Measurements from ENCODE around the gene GLB1L3.
"Not testable (repeated sequence)": the region's sequence is repeated elsewhere in the genome, so short reads cannot be mapped to it uniquely, and the experiment has no call there.

Gene GLB1L3

GRCh38 chr11:134254433-134255183 lies 21.6 kb upstream of the GLB1L3 start:
- H3K27ac ChIP-seq (replicated peaks) = no peak overlapping the region
- no peaks in the 10 kb centered on the region for H3K27me3 ChIP-seq (ENCODE audit: insufficient read depth, poor library complexity, severe bottlenecking)
- DNase-seq (ENCODE audit: low read depth in 1 of 2, low spot score in 1 of 2) = no peak
- TF ChIP-seq POLR2AphosphoS5 (IDR thresholded peaks at IDR 0.05; ENCODE audit: low read depth) (no peak), SPI1 (IDR thresholded peaks at IDR 0.05; ENCODE audit: borderline replicate concordance, low read depth) (no peak), GABPA (IDR thresholded peaks at IDR 0.05; ENCODE audit: low read depth) (no peak), REST (IDR thresholded peaks at IDR 0.05; ENCODE audit: insufficient replicate concordance, low read depth) (no peak), CTCF (IDR thresholded peaks at IDR 0.05; ENCODE audit: insufficient read depth, low read length) (no peak)
- H3K4me3 ChIP-seq (replicated peaks; ENCODE audit: insufficient read depth, low read length) = peak overlapping the region; percentile 70

GRCh38 chr11:134255184-134255561 lies 21.0 kb upstream of the GLB1L3 start:
- not testable (repeated sequence) for H3K27me3 ChIP-seq (ENCODE audit: insufficient read depth, poor library complexity, severe bottlenecking); H3K27ac ChIP-seq (replicated peaks); H3K4me3 ChIP-seq (replicated peaks; ENCODE audit: insufficient read depth, low read length); DNase-seq (ENCODE audit: low read depth in 1 of 2, low spot score in 1 of 2)

GRCh38 chr11:134257101-134257500 lies 19.1 kb upstream of the GLB1L3 start:
- no peak overlapping the region for H3K27ac ChIP-seq (replicated peaks)
- TF ChIP-seq GABPA (IDR thresholded peaks at IDR 0.05; ENCODE audit: low read depth) = no peak
- no peak for TF ChIP-seq CTCF (IDR thresholded peaks at IDR 0.05; ENCODE audit: insufficient read depth, low read length)
- no peak for TF ChIP-seq SPI1 (IDR thresholded peaks at IDR 0.05; ENCODE audit: borderline replicate concordance, low read depth)
- no peak for TF ChIP-seq REST (IDR thresholded peaks at IDR 0.05; ENCODE audit: insufficient replicate concordance, low read depth)
- TF ChIP-seq POLR2AphosphoS5 (IDR thresholded peaks at IDR 0.05; ENCODE audit: low read depth) = no peak
- H3K27me3 ChIP-seq (ENCODE audit: insufficient read depth, poor library complexity, severe bottlenecking) = no peaks in the 10 kb centered on the region
- DNase-seq (ENCODE audit: low read depth in 1 of 2, low spot score in 1 of 2) = no peak
- H3K4me3 ChIP-seq (replicated peaks; ENCODE audit: insufficient read depth, low read length) = no peak overlapping the region

GRCh38 chr11:134258577-134258976 lies 17.6 kb upstream of the GLB1L3 start:
- H3K4me3 ChIP-seq (replicated peaks; ENCODE audit: insufficient read depth, low read length) = no peak overlapping the region
- no peak overlapping the region for H3K27ac ChIP-seq (replicated peaks)
- TF ChIP-seq GABPA (IDR thresholded peaks at IDR 0.05; ENCODE audit: low read depth) (no peak), SPI1 (IDR thresholded peaks at IDR 0.05; ENCODE audit: borderline replicate concordance, low read depth) (no peak), POLR2AphosphoS5 (IDR thresholded peaks at IDR 0.05; ENCODE audit: low read depth) (no peak), CTCF (IDR thresholded peaks at IDR 0.05; ENCODE audit: insufficient read depth, low read length) (no peak), REST (IDR thresholded peaks at IDR 0.05; ENCODE audit: insufficient replicate concordance, low read depth) (no peak)
- DNase-seq (ENCODE audit: low read depth in 1 of 2, low spot score in 1 of 2) = no peak
- no peaks in the 10 kb centered on the region for H3K27me3 ChIP-seq (ENCODE audit: insufficient read depth, poor library complexity, severe bottlenecking)

Data from HL-60 (cell line).